Endodermal cell (in vitro differentiated cells): ENCODE results near the gene TXLNG. TPM values are rescaled to one million over a fixed set of nuclear protein-coding genes. Genes with fewer than 3 reads are reported as not detected.

Source experiments
- DNase-seq: peaks from one replicate; pipeline ENCODE4 v3.0.0-alpha.2; 2017
- H3K27ac ChIP-seq: 2 replicates; pipeline ENCODE4 v1.5.1; 2013; ENCODE audit warnings: mild to moderate bottlenecking, low read depth, low read length, moderate library complexity
- H3K27me3 ChIP-seq: 2 replicates; pipeline ENCODE4 v1.6.1; 2013; ENCODE audit warnings: mild to moderate bottlenecking, low read length, moderate library complexity; ENCODE audit not compliant: insufficient read depth, control insufficient read depth, poor library complexity, severe bottlenecking
- H3K36me3 ChIP-seq: 2 replicates; pipeline ENCODE4 v1.7.0; 2013; ENCODE audit warnings: mild to moderate bottlenecking, low read length, moderate library complexity; ENCODE audit not compliant: control insufficient read depth, insufficient read depth
- H3K4me1 ChIP-seq: one replicate; pipeline ENCODE4 v1.7.0; 2013; ENCODE audit warnings: low read length; ENCODE audit not compliant: control insufficient read depth, insufficient read depth
- H3K4me3 ChIP-seq: 2 replicates; pipeline ENCODE4 v1.5.1; 2013; ENCODE audit warnings: mild to moderate bottlenecking, low read length, moderate library complexity
- H3K9ac ChIP-seq: 2 replicates; pipeline ENCODE4 v1.6.1; 2013; ENCODE audit warnings: mild to moderate bottlenecking, low read length, moderate library complexity; ENCODE audit not compliant: poor library complexity, severe bottlenecking; ENCODE audit errors: extremely low read depth
- H3K9me3 ChIP-seq: 2 replicates; pipeline ENCODE4 v1.6.1; 2013; ENCODE audit warnings: mild to moderate bottlenecking, low read length, moderate library complexity; ENCODE audit not compliant: control insufficient read depth
- H3K27ac Mint-ChIP-seq: 2 replicates; pipeline ENCODE4 v1.8.0; 2020; ENCODE audit warnings: mixed read lengths
- H3K27me3 Mint-ChIP-seq: 2 replicates; pipeline ENCODE4 v1.8.0; 2021; ENCODE audit warnings: mild to moderate bottlenecking, mixed read lengths; ENCODE audit not compliant: insufficient read depth
- H3K36me3 Mint-ChIP-seq: 2 replicates; pipeline ENCODE4 v1.8.0; 2020; ENCODE audit warnings: low read depth, mixed read lengths
- H3K4me1 Mint-ChIP-seq: 2 replicates; pipeline ENCODE4 v1.8.0; 2020; ENCODE audit warnings: mixed read lengths
- H3K4me3 Mint-ChIP-seq: 2 replicates; pipeline ENCODE4 v1.8.0; 2020; ENCODE audit warnings: mild to moderate bottlenecking, moderate library complexity, mixed read lengths
- H3K9me3 Mint-ChIP-seq: 2 replicates; pipeline ENCODE4 v1.8.0; 2020; ENCODE audit warnings: mild to moderate bottlenecking, mixed read lengths
- WGBS, 2 experiments: methylation state at CpG; one replicate each; pipeline versions ENCODE4 v1.1.5 to v1.1.7; 2013; ENCODE audit warnings: missing lambda C conversion rate in 2 of 2, mixed read lengths in 1 of 2; ENCODE audit not compliant: insufficient coverage in 1 of 2, insufficient read length in 1 of 2; 5-methylcytosine and 5-hydroxymethylcytosine counted together
- total RNA-seq, 2 donors: library from RNA; stranded (reverse); fragmentation: NEBNext Ultra II Directional in 1 of 2; extraction: Animal tissue kit (Norgen Biotek cat#: 25700) in 1 of 2; gene quantifications; 2 replicates in 1 of 2; 3 replicates in 1 of 2; pipeline ENCODE4 v1.2.1, GENCODE V29; 2021
- TF ChIP-seq, protein P1 (sequence below): fragments of 200-600 bp; sonication (generic); conservative IDR thresholded peaks from 2 replicates; pipeline ENCODE4 v1.5.0; 2021; ENCODE audit warnings: antibody characterized with exemption, mild to moderate bottlenecking

The TXLNG gene
- total RNA-seq, 2 donors from 2014 or later, result 13.8 to 31.0 TPM

DNA sequence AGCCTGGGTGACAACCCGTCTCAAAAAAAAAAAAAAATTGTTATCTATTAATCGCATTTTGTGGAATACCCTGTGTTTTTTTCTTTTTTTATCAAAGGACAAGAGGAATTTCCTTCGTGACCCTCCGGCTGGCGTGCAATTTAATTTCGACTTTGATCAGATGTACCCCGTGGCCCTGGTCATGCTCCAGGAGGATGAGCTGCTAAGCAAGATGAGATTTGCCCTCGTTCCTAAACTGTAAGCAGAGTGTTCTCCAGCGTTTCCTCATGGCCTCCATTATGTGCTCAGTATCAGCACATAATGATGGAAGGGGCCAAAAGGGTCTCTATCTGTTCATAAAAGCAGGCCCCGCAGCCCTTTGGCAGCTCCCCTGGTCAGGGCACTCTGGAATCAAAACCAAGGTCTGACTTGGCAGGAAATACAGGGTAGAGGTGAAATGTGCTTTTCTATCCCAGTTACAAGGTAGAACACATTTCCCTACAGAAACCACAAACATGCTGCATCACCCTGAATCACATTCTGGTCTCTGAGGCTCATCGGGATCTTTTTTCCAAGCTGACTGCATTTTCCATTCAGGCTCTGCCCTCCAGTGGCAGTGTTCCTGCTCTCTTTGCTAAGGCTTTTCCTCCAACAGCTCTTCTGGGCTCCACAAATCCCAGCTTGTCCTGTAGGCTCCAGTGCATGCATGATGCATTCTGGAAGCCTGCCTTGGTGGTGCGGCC lies 42.5 kb upstream of the TXLNG start:
- H3K4me3 Mint-ChIP-seq, result no peak overlapping the region
- no peak for DNase-seq
- H3K27ac ChIP-seq, result no peak overlapping the region
- H3K27me3 Mint-ChIP-seq, result no peaks in the 10 kb centered on the region
- H3K27ac Mint-ChIP-seq, result peak overlapping the region; percentile 59
- H3K9ac ChIP-seq, result no peak overlapping the region
- H3K4me1 ChIP-seq, result no peaks in the 10 kb centered on the region
- WGBS, 2 experiments, result 94 to 100% methylated on average over 4 to 12 of the region's 12 CpGs
- H3K9me3 ChIP-seq, result no peaks in the 10 kb centered on the region
- no peaks in the 10 kb centered on the region for H3K9me3 Mint-ChIP-seq
- H3K27me3 ChIP-seq, result no peaks in the 10 kb centered on the region
- H3K36me3 Mint-ChIP-seq, result peaks cover 61% of the 10 kb centered on the region
- peaks cover 29% of the 10 kb centered on the region for H3K36me3 ChIP-seq
- H3K4me1 Mint-ChIP-seq, result peaks cover 13% of the 10 kb centered on the region
- no peak overlapping the region for H3K4me3 ChIP-seq
- TF ChIP-seq, protein P1, sequence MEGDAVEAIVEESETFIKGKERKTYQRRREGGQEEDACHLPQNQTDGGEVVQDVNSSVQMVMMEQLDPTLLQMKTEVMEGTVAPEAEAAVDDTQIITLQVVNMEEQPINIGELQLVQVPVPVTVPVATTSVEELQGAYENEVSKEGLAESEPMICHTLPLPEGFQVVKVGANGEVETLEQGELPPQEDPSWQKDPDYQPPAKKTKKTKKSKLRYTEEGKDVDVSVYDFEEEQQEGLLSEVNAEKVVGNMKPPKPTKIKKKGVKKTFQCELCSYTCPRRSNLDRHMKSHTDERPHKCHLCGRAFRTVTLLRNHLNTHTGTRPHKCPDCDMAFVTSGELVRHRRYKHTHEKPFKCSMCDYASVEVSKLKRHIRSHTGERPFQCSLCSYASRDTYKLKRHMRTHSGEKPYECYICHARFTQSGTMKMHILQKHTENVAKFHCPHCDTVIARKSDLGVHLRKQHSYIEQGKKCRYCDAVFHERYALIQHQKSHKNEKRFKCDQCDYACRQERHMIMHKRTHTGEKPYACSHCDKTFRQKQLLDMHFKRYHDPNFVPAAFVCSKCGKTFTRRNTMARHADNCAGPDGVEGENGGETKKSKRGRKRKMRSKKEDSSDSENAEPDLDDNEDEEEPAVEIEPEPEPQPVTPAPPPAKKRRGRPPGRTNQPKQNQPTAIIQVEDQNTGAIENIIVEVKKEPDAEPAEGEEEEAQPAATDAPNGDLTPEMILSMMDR, result peak; percentile 44

DNA sequence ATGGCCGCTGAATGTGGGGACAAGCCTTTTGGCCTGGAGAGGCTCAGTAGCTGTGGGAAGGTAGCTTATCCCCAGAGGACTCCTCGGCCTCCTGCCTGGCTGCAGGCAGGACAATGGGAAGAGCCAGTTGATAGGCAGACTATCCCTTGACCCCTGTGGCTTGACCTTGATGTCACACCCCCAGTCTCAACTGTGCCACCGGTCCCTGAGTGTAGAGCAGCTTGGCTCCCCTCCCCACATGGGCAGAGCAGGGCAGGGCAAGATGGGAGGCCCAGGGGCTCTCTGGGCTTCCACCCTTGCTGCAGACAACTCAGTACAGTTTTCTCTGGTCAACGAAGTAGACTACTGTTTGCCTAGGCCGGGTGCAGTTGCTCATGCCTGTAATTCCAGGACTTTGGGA lies 41.2 kb upstream of the TXLNG start:
- H3K36me3 ChIP-seq, result peaks cover 30% of the 10 kb centered on the region
- H3K4me3 Mint-ChIP-seq, result no peak overlapping the region
- H3K9me3 ChIP-seq, result no peaks in the 10 kb centered on the region
- no peak overlapping the region for H3K9ac ChIP-seq
- H3K36me3 Mint-ChIP-seq, result peaks cover 67% of the 10 kb centered on the region
- WGBS, 2 experiments, result 83 to 100% methylated on average over 1 to 5 of the region's 5 CpGs
- H3K27ac ChIP-seq, result no peak overlapping the region
- no peaks in the 10 kb centered on the region for H3K9me3 Mint-ChIP-seq
- TF ChIP-seq, protein P1, result no peak
- H3K4me1 ChIP-seq, result no peaks in the 10 kb centered on the region
- no peak for DNase-seq
- H3K4me1 Mint-ChIP-seq, result peaks cover 2% of the 10 kb centered on the region
- no peaks in the 10 kb centered on the region for H3K27me3 ChIP-seq
- H3K27ac Mint-ChIP-seq, result peak overlapping the region; percentile 77
- no peaks in the 10 kb centered on the region for H3K27me3 Mint-ChIP-seq
- H3K4me3 ChIP-seq, result no peak overlapping the region

DNA sequence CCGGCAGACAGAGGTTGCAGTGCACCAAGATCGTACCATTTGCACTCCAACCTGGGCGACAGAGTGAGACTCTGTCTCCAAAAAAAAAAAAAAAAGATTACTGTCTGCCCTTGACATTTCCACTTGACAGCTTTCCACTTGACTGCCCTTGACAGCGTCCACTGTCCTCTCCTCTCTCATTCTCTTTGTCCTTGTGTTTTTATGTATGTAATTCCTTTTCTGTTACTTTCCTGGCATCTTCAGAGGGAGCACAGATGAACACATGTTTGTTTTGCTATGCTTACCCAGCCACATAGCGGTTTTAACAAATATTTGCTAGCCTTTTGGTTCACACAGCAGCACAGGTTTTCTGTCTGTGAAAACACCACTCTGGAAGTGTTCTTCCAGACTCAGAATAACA lies 40.6 kb upstream of the TXLNG start:
- WGBS, 2 experiments, result 89 to 97% methylated on average over 1 to 5 of the region's 5 CpGs
- Mint-ChIP-seq H3K9me3 (no peaks in the 10 kb centered on the region), H3K4me3 (no peak overlapping the region), H3K4me1 (no peaks in the 10 kb centered on the region), H3K36me3 (peaks cover 69% of the 10 kb centered on the region), H3K27ac (no peak overlapping the region), H3K27me3 (no peaks in the 10 kb centered on the region)
- Histone ChIP-seq H3K9ac (no peak overlapping the region), H3K27ac (no peak overlapping the region), H3K27me3 (no peaks in the 10 kb centered on the region), H3K4me1 (no peaks in the 10 kb centered on the region), H3K9me3 (no peaks in the 10 kb centered on the region), H3K4me3 (no peak overlapping the region), H3K36me3 (peaks cover 29% of the 10 kb centered on the region)
- TF ChIP-seq, protein P1, result no peak
- DNase-seq, result no peak
